ENCODE results near the gene CD180.

DNA sequence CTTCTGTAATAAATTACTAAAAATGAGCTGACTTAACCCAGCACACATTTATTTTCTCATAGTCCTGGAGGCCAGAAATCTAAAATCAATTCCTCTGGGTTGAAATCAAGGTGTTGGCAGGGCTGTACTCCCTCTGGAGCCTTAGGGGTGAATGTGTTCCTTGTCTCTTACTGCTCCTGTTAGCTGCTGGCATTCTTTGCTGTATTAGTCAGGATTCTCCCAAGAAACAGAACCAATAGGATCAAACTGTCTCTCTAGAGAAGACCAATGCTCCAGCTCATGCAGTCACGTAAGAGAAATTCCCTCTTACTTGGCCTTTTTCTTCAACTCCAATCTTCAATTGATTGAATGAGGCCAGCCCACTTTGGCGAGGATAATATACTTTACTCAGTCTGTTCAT, 15.3 kb upstream of the CD180 start:
- TF ChIP-seq, protein P1, sequence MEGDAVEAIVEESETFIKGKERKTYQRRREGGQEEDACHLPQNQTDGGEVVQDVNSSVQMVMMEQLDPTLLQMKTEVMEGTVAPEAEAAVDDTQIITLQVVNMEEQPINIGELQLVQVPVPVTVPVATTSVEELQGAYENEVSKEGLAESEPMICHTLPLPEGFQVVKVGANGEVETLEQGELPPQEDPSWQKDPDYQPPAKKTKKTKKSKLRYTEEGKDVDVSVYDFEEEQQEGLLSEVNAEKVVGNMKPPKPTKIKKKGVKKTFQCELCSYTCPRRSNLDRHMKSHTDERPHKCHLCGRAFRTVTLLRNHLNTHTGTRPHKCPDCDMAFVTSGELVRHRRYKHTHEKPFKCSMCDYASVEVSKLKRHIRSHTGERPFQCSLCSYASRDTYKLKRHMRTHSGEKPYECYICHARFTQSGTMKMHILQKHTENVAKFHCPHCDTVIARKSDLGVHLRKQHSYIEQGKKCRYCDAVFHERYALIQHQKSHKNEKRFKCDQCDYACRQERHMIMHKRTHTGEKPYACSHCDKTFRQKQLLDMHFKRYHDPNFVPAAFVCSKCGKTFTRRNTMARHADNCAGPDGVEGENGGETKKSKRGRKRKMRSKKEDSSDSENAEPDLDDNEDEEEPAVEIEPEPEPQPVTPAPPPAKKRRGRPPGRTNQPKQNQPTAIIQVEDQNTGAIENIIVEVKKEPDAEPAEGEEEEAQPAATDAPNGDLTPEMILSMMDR (IDR thresholded peaks at IDR 0.05; ENCODE audit: low read length), result no peak
- no peak for TF ChIP-seq EZH2 (IDR thresholded peaks at IDR 0.05; ENCODE audit: borderline replicate concordance, low read length)
